ENCODE results near the gene NDUFV2.
"Not testable (repeated sequence)": the region's sequence is repeated elsewhere in the genome, so short reads cannot be mapped to it uniquely, and the experiment has no call there.

NDUFV2 gene

DNA sequence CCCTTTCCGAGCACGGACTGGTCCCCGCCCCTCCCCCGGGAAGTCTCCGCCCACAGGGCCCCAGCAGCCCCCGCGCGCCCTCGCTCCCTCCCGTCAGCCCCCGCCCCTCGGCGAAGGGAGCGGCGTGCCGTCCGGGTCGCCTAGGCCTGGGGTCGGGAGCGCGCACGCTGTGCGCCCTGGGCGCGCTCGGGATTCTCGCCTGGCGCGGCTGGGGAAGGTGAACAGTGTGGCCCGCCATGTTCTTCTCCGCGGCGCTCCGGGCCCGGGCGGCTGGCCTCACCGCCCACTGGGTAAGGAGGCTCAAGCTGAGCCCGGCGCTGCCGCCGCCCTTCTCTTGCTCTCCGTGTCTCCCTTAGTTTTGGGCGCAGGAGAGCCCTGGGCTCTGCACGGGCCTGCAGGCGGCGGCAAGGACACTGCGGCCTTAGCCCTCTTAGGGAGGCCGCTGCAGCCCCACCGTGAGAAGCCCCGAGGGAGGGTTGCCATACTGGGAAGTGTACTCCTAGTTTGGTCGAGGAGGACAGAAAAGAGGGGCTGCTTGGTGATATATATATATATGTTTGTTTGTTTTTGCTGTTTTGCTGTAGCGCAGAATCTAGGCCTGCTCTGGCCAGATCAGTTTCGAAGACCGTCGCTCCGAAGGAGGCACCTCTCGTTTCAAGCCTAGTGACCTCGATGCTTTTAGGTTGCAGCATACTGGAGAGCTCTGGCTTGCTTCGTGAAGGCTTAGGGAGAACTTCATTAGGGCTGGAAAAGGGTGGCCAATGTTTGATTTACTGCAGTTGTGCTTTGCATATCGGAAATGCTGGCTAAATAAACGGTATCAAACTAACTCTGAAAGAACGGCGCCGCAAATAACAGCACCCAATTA is at the start of gene NDUFV2:
TSS of gene NDUFV2 (plus strand) at position 192 of the 868 bp plus-strand sequence. CDS start at position 237, 45 bp downstream.
- peak; percentile 98 for DNase-seq

DNA sequence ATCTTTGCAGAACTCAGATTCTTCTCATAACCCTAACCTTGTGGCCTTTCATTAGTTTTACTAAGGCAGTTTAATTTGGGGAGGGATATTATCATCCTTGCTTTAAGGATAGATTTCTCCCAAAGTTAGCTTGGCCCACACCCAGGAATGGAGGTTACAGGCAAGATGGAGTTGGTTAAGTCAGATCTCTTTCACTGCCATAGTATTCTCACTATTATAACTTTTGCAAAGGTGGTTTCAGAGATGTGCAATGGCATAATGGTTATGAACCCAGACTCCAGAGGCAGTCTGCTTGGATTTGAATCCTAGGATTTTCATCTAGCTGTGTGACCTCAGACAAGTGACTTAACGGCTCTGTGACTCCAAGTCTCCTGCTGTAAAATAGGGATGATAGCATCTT is 48.7 kb upstream of the NDUFV2 start:
- no peak for DNase-seq

DNA sequence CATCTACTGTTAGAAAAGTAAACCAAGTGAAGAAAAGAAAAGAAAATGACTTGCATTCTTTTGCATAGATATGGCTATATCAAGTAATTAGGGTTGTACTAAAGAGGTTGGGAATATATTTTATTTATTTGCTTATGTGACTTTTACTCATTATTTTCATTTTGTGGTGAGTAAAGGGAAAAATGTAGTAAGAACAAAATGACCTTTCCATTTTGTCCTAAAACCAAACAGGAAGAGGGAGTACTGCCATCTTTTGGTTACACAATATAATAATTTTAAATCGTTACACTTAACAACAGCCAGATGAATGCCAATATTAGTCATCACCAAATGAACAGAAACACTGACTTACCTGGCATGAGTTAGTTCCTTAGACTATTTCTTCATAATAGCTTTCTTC is 47.3 kb upstream of the NDUFV2 start:
- DNase-seq: no peak

DNA sequence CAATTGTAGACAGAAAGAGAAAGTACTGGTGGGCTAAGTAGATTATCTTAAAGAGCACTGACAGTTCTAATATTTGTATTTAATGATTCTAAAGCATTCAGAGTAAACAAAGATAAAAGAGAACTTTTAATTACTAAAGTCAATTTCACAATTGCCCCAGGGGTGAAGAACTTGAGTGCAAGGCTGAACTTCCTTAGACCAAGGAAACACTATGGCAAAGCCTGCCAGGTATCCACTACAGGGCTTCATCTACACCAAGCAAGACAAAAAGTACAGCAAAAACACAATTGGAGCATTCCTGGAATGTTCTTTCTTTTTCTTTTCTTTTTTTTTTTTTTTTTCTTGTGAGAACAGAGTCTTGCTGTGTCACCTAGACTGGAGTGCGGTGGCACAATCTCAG is 46.9 kb upstream of the NDUFV2 start:
- no peak for DNase-seq

DNA sequence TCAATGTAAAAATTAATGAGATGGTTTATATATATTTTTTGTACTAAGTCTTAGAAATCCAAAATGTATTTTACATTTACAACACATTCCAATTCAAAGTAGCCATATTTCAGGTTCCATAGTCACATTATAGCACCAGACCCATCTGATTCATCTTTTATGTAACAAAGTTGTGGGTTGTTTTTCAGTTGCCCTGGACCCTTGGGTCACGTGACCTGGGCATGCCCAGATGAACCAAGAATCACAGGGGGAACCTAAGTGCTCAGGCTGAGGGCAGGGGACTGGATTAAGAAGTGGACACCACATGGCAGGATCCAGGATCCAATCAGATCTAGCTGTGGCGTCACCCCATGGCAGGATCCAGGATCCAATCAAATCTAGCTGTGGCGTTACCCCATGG is 44.9 kb upstream of the NDUFV2 start:
- no peak for DNase-seq

DNA sequence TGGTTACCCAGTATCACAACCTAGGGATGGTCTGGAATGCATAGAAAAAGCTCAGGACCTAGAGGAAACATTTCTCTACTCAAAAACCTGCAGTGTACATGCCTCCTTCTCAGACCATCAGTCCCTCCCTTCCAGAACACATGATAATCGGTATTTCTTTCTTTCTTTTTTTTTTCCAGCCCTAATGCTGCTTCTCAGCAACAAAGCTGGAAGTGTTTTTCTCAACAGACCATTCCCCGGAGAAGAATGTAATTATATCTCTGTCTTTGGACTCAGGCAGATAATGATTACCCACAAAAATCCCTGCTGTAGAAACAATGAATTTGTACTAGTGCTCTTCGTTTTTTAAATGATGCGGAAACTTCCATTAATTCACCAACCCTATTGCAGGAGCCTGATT is 44.1 kb upstream of the NDUFV2 start:
- DNase-seq: no peak

DNA sequence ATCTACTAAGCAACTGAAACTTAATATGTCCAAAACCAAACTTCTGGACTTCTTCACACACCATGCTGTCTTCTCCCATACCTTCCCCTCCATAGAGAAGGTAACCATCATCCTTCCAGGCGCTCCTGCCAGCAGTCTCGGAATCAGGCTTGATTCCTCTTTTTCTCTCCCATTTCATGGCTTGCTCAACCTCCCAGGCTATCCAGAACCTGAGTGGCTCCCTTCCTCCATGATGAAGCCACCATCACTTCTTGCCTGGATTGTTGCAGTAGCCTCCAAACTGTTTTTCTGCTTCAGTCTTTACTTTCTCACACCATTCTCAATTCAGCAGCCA is 40.1 kb upstream of the NDUFV2 start:
- no peak for DNase-seq

DNA sequence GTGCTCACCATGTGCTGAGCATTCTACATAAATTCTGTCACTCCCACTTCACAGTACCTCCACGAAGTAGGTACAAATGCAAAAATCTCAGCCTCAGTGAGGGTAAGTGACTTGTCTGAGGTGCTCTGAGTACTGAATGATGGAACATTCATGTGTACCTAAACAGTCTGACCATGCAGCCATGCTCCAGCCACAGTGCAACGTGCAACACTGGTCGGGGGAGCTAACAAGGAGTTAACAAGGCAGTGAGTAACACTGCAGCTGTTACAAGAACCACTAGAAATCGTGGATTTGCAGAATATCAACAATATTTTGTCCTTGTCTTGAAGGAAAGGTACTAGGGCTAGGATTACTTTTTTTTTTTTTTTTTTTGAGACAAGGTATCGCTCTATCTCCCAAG is 36.6 kb upstream of the NDUFV2 start:
- DNase-seq: no peak

DNA sequence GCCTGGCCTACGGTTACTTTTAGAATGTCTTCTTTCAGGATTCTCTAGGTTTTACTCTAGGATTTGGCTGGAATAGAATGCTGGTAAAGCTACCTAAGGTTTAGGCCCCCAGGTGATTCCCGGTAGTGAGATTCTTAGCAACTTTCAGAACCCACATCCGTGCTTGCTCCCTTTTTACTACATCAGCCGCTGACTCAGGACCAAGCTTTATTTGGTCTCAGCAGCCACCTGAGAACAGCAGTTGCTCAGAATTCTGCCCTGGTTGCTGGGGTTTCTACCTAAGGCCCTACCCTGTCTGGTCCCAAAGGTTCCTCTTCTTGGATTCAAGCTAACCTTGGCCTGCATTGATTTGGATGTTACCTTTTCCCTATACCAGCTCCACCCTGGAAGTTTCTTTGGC is 36.1 kb upstream of the NDUFV2 start:
- no peak for DNase-seq

DNA sequence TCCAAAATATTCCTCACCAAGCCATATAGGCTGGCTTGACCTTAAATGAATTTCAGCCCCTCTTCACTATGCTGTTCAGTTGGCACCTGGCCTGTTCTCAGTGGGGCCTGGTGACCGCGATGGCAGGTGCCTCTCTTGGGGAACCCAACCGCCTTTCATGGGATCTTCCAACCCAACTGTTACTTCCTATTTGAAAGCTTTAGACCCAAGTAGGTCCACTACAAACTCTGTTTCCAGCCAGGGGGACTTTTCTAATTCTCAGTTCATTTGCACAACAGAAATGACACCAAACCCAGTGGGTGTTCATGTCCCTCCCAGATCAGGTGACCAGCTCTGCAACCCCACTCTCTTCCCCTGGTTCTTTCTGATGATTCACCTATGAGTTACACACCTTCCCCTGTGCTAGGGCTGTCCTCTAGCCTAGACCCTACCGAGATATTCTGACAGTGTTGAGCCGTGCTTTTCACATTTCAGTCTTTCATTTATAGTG is 35.6 kb upstream of the NDUFV2 start:
- DNase-seq: no peak

DNA sequence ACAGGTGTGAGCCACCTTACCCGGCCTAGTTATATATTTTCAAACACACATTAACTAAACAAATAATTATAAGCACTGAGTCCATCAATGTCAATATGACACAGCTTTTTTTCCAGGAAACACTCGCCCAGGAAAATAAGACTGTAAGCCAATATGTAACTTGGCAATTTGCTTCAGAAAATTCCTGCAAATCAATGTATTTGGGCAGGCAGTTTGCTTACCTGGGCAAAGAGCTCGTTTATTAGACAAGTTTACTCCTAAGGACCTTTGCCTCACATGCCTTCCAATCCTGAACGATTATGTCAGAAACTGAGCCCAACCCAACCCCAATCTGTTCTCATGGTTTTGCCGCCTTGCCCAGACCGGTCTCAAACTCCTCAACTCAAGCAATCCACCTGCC is 34.7 kb upstream of the NDUFV2 start:
- no peak for DNase-seq

DNA sequence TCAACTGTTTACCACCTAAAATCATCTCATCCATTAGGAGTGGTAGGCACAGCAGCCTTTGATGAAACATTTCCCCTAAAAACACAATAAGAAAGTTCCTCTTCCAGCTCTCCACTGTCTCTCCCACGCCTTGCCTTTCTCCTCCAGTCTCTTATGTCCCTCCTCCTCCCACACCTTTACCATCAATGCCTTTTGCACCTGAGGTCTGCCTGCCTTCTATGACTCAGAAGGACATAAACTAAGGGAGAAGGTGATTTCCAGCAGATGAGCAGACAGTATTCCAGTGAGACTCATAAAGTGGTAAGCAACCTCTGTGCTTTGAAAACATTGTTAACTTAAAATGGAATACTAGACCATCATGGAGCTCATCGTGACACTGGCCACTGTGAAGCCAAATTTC is 34.2 kb upstream of the NDUFV2 start:
- DNase-seq: no peak

DNA sequence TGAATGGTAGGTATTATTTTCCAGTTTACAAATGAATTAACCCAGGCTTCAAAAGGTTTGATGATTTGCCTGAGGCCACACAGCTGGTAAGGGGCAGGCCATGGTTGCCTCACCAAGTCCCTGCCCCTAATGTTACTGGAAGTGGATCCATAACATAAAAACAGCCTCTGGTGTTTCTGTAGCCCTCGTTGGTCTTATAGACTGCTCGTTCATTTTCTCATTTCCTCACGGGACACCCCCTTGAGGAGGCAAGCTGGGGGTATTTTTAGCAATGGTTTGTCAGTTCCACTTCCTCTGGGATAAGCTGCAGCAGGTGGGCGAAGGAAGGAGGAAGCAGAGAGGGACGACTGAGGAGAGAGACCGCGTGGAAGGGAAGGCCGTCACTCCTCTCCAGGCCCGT is 32.9 kb upstream of the NDUFV2 start:
- no peak for DNase-seq

DNA sequence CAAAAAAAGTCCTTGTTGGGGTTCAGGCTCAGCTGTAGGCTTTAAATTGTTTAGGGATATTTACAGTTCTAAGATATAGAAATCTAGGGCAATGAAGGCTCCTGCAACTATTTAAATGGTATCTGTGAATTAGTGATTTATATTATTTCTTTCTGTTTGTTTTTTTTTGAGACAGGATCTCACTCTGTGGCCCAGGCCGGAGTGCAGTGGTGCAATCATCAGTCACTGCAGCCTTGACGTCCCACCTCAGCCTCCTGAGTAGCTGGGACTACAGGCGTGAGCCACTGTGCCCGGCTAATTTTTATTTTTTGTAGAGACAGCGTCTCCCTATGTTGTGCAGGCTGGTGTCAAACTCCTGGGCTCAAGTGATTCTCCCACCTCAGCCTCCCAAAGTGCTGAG is 32.3 kb upstream of the NDUFV2 start:
- DNase-seq: no peak

DNA sequence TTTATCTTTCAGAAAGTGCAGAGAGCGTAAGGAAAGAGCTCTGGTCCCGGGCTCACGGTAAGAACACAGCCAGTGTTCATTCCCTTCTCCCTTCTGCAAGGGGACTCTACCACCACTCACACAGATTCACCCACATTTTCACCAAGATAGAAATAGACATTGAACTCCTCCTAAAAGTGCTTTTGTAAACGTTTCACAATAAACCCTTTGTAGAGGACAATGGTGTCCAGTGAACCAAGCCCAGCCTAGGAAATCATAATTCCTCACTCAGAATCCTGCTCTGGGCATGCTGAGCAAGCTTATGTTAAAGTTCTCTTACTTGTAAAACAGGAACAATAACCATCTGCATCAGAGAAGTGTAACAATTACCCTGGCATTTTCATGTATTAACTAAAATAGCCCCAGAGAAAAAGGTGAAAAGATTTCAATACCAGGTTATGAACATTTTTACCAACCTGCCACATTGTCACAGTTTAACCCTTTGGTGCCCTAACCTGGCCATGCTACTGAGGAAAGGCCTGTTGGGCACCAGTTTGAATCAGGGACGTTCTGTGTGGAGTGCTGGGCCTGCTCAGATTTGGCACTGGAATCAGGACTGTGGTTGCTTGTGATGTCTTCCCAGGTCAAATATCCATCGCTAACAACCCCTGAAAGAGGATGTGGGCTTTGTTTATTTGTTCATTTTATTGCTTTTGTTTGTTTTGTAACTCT is 22.5 kb upstream of the NDUFV2 start:
- no peak for DNase-seq

DNA sequence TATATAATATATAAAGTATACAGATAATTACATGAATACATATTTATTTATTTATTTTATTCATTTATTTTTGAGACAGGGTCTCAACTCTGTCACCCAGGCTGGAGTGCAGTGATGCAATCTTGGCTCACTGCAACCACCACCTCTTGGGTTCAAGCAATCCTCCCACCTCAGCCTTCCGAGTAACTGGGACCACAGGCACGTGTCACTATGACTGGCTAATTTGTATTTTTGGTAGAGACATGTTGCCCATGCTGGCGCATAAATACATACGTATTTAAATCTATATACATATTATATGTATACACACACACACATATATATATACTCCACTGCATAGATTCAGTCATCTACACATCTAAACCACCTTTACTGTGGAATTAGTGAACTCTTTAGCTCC is 20.6 kb upstream of the NDUFV2 start:
- DNase-seq: no peak

DNA sequence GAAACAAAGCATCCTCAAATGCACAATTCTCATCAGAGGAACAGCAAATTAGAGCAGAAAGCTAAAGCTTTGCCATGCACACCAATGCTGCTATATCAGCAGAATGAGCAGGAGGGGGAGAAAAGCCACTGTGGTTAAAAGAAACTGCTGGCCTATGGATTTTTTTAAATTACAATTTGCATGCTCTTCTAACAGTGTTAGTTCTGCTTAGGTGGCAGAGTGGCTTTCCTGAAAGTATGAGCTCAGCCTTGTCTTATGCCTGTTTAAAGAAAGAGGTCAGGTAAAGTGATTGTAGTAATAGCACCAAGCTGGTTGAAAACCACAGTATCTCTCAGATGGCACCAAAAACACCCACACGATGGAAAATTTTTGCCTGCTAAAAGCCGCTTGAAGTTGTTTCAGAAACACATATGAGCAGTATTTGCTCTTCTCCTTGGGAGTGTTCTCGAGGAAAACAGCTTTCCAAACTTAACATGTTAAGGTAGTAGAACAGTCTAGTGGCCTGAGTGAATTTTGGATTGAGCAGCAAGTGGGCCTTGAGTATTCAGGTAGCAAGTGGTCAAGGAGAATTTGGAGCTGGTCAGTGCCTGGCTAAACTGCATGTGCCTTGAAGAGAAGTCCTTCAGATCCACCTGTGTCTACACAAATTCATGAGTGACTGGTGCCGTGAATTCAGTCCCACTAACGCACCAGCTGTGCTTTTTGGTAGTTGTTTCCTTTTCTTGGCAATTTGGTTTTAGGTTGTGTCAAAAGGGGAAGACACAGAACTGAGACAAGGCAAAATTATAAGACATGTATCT is 19.6 kb upstream of the NDUFV2 start:
- no peak for DNase-seq

DNA sequence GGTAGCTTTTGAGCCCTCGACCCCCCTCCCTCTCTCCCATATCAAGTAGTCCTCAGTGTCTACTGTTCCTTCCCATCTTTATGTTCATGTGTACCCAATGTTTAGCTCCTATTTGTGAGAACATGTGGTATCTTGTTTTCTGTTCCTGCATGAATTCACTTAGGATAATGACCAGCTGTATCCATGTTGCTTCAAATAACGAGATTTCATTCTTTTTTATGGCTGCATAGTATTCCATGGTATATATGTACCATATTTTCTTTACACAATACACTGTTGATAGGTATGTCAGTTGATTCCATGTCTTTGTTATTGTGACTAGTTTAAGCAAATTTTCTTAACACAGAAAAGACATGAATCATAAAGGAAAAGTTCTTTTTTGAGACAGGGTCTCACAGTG is 16.5 kb upstream of the NDUFV2 start:
- DNase-seq: no peak

DNA sequence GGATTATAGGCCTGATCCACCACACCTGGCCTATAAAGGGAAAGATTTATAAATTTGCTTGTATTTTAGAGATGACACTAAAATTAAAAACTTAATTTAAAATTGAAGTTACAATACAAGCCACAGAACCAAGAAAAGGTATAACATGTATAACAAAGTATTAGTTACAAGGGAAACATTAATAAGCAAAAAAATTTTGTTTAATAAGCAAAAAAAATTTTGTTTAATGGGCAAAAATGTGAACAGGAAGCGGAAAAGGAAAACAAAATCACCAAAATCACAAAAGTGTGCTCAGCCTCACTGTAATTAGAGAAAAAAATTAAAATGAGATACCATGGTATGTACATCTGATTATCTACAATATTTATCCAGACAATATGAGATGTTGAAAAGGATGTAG is 15.9 kb upstream of the NDUFV2 start:
- no peak for DNase-seq

DNA sequence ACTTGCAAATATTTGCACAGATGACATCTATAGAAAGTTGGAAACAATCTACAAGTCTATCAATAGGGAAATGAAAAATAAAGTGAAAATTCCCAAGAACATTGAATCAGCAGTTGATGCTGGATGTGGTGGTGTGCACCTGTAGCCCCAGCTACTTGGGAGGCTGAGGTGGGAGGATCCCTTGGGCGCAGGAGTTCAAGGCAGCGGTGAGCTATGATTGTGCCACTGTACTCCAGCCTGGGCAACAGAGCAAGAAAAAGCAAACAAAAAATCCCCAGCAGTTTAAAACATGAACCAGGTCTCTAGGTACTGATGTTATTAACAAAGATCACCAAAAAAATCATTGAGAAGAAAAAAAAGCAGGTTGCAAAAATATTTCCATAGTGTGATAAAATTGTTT is 15.4 kb upstream of the NDUFV2 start:
- no peak for DNase-seq

DNA sequence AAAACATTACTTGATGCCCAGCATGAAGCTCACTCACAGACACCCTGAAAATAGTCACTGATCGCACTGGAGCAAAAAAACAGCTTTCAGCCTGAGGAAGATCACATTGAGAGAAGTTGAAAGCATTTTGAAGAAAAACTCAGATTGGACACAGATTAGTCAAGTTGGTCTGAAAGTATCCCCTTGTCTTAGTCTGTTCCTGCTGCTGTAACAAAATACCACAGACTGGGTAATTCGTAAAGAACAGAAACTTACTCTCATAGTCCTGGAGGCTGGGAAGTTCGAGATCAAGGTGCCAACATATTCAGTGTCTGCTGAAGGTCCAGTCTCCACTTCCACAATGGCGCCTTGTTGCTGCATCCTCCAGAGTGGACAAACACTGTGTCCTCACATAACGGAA is 14.2 kb upstream of the NDUFV2 start:
- DNase-seq: no peak

DNA sequence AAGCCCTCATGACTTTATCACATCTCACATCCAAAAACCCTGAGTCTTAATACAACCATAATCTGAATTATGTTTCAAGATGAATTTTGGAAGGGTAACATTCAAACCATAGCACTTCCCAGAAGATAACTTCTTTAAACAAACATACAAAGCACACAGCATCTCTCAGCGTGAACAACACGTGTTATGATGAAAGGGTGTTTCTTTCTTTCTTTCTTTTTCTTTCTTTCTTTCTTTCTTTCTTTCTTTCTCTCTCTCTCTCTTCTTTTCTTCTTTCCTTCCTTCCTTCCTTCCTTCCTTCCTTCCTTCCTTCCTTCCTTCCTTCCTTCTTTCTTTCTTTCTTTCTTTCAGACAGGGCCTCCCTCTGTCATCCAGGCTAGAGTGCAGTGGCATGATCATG is 13.8 kb upstream of the NDUFV2 start:
- not testable (repeated sequence) for DNase-seq

DNA sequence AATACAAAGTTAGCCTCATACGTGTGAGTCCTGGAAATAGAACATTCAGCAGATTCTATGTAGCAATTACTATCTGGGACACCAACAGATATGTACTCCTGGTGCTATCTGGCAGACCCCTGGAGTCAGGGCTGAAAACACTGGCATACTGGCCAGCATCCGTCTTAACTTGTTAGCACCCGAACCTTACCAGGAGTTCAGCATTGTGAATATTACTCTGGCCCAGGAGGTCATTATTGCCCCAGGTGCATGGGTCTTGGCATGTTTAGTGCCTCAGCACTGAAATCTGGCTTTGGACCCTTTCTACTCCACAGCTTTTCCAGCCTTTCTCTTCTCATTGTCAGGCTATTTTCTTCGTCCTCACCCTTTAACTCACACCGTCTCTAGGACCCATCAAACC is 11.9 kb upstream of the NDUFV2 start:
- no peak for DNase-seq

DNA sequence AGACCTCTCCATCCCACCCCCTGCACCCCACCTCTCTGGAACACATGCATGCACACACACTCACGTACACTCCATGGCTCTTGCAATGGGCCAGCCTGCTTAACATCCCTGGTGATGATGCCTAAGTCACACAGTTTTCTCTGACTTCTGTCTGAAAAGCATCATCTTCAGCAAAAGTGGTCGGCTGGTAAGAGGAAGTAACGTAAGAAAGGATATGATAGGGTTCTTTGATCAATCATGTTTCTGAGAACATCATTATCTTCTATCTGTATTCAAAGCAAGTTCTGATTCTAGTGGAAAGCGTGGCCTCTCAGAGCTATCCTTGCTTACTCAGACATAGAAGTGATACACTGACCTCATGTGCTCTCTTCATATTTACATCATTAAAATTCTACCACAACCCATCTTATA is 11.4 kb upstream of the NDUFV2 start:
- DNase-seq: no peak
